ENCODE data around the gene ADAMTS2. TPM values are rescaled to one million over a fixed set of nuclear protein-coding genes. Genes with fewer than 3 reads are reported as not detected.
A peak's percentile ranks its signal among the peaks of the same experiment; 100 is the strongest.

ADAMTS2 gene
- total RNA-seq, 1 donor from 2014 or later = 23.5 TPM

GRCh38 chr5:179346401-179346800 is 1.1 kb upstream of the ADAMTS2 start:
- Mint-ChIP-seq H3K4me1 (ENCODE audit: low read depth, unreplicated experiment) (peaks cover 18% of the 10 kb centered on the region), H3K36me3 (ENCODE audit: unreplicated experiment) (peaks cover 6% of the 10 kb centered on the region), H3K27ac (ENCODE audit: unreplicated experiment) (no peak overlapping the region), H3K27me3 (ENCODE audit: unreplicated experiment) (peaks cover 21% of the 10 kb centered on the region), H3K4me3 (ENCODE audit: unreplicated experiment) (peak overlapping the region; percentile 60), H3K9me3 (ENCODE audit: unreplicated experiment) (peaks cover 15% of the 10 kb centered on the region)
- TF ChIP-seq CTCF (IDR thresholded peaks at IDR 0.05; ENCODE audit: partially characterized antibody, unreplicated experiment) = no peak
- DNase-seq = no peak

GRCh38 chr5:179345183-179345432 is 153 bp downstream of the ADAMTS2 start:
- TF ChIP-seq CTCF (IDR thresholded peaks at IDR 0.05; ENCODE audit: partially characterized antibody, unreplicated experiment) = no peak
- no peak overlapping the region for H3K4me3 Mint-ChIP-seq (ENCODE audit: unreplicated experiment)
- H3K27me3 Mint-ChIP-seq (ENCODE audit: unreplicated experiment) = peaks cover 25% of the 10 kb centered on the region
- H3K27ac Mint-ChIP-seq (ENCODE audit: unreplicated experiment) = no peak overlapping the region
- H3K36me3 Mint-ChIP-seq (ENCODE audit: unreplicated experiment) = peaks cover 6% of the 10 kb centered on the region
- peaks cover 18% of the 10 kb centered on the region for H3K4me1 Mint-ChIP-seq (ENCODE audit: low read depth, unreplicated experiment)
- DNase-seq = no peak
- H3K9me3 Mint-ChIP-seq (ENCODE audit: unreplicated experiment) = peaks cover 15% of the 10 kb centered on the region

GRCh38 chr5:179344431-179345182 is 654 bp downstream of the ADAMTS2 start:
- Mint-ChIP-seq H3K4me3 (ENCODE audit: unreplicated experiment) (peak overlapping the region; percentile 59), H3K36me3 (ENCODE audit: unreplicated experiment) (peaks cover 6% of the 10 kb centered on the region), H3K27me3 (ENCODE audit: unreplicated experiment) (peaks cover 25% of the 10 kb centered on the region), H3K9me3 (ENCODE audit: unreplicated experiment) (peaks cover 15% of the 10 kb centered on the region), H3K27ac (ENCODE audit: unreplicated experiment) (no peak overlapping the region), H3K4me1 (ENCODE audit: low read depth, unreplicated experiment) (peaks cover 18% of the 10 kb centered on the region)
- no peak for TF ChIP-seq CTCF (IDR thresholded peaks at IDR 0.05; ENCODE audit: partially characterized antibody, unreplicated experiment)
- peak; percentile 57 for DNase-seq

- Mint-ChIP-seq H3K9me3 (ENCODE audit: unreplicated experiment) (peaks cover 15% of the 10 kb centered on the region), H3K4me3 (ENCODE audit: unreplicated experiment) (peak overlapping the region; percentile 89), H3K27me3 (ENCODE audit: unreplicated experiment) (peaks cover 25% of the 10 kb centered on the region), H3K36me3 (ENCODE audit: unreplicated experiment) (peaks cover under 1% of the 10 kb centered on the region), H3K27ac (ENCODE audit: unreplicated experiment) (no peak overlapping the region), H3K4me1 (ENCODE audit: low read depth, unreplicated experiment) (peaks cover 14% of the 10 kb centered on the region)
- TF ChIP-seq CTCF (IDR thresholded peaks at IDR 0.05; ENCODE audit: partially characterized antibody, unreplicated experiment) = peak; percentile 68
- peak; percentile 83 for DNase-seq
Observed at GRCh38 chr5:179343719-179344430, 1.4 kb downstream of the ADAMTS2 start.

Measured in glutamatergic neuron (in vitro differentiated cells).